ENCODE results near the gene RETREG2.

DNA sequence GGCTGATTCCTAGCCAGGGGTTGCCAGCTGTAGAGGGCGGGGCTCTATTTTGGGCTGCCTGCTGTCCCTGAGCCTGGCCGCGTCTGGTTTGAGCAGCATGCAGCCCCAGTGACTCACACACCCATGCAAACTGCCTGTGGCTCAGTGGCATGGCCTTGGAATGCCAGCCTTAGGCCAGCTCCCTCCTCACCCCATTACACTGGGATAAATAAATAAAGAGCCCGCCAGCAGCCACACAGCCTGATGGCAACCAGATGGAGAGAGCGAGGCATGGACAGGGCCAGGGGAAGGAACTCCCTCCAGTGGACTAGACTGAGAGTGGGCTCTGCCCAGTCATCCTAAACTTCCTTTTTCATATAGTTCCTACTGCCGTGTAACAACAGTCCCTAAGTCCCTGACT, 35.7 kb upstream of the RETREG2 start:
- no peak for TF ChIP-seq POLR2A (IDR thresholded peaks at IDR 0.05)
- TF ChIP-seq, protein P1, sequence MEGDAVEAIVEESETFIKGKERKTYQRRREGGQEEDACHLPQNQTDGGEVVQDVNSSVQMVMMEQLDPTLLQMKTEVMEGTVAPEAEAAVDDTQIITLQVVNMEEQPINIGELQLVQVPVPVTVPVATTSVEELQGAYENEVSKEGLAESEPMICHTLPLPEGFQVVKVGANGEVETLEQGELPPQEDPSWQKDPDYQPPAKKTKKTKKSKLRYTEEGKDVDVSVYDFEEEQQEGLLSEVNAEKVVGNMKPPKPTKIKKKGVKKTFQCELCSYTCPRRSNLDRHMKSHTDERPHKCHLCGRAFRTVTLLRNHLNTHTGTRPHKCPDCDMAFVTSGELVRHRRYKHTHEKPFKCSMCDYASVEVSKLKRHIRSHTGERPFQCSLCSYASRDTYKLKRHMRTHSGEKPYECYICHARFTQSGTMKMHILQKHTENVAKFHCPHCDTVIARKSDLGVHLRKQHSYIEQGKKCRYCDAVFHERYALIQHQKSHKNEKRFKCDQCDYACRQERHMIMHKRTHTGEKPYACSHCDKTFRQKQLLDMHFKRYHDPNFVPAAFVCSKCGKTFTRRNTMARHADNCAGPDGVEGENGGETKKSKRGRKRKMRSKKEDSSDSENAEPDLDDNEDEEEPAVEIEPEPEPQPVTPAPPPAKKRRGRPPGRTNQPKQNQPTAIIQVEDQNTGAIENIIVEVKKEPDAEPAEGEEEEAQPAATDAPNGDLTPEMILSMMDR (IDR thresholded peaks at IDR 0.05), result no peak

All from right lobe of liver (tissue), 4 donors.